Nephron progenitor cell (in vitro differentiated cells): ENCODE data around the gene ALDH1L2.
A peak's percentile ranks its signal among the peaks of the same experiment; 100 is the strongest.

Experiments used
- DNase-seq: peaks from one replicate; pipeline ENCODE4 v3.0.0; 2021
- H3K27ac Mint-ChIP-seq: 2 replicates; pipeline ENCODE4 v1.8.0; 2021; ENCODE audit warnings: mild to moderate bottlenecking, moderate library complexity, mixed read lengths
- H3K27me3 Mint-ChIP-seq: 2 replicates; pipeline ENCODE4 v1.8.0; 2021; ENCODE audit warnings: mild to moderate bottlenecking, low read depth, mixed read lengths; ENCODE audit not compliant: poor library complexity
- H3K36me3 Mint-ChIP-seq: 2 replicates; pipeline ENCODE4 v1.8.0; 2021; ENCODE audit warnings: low read depth, mixed read lengths
- H3K4me1 Mint-ChIP-seq: 2 replicates; pipeline ENCODE4 v1.8.0; 2021; ENCODE audit warnings: mixed read lengths
- H3K4me3 Mint-ChIP-seq: 2 replicates; pipeline ENCODE4 v1.8.0; 2021; ENCODE audit warnings: mild to moderate bottlenecking, moderate library complexity, mixed read lengths
- H3K9me3 Mint-ChIP-seq: 2 replicates; pipeline ENCODE4 v1.8.0; 2021; ENCODE audit warnings: mild to moderate bottlenecking, moderate library complexity, mixed read lengths
- TF ChIP-seq, protein P1 (sequence below): fragments of 200-600 bp; sonication (generic); IDR thresholded peaks from 2 replicates; pipeline ENCODE4 v1.5.0; 2021; ENCODE audit warnings: antibody characterized with exemption

Gene ALDH1L2

DNA sequence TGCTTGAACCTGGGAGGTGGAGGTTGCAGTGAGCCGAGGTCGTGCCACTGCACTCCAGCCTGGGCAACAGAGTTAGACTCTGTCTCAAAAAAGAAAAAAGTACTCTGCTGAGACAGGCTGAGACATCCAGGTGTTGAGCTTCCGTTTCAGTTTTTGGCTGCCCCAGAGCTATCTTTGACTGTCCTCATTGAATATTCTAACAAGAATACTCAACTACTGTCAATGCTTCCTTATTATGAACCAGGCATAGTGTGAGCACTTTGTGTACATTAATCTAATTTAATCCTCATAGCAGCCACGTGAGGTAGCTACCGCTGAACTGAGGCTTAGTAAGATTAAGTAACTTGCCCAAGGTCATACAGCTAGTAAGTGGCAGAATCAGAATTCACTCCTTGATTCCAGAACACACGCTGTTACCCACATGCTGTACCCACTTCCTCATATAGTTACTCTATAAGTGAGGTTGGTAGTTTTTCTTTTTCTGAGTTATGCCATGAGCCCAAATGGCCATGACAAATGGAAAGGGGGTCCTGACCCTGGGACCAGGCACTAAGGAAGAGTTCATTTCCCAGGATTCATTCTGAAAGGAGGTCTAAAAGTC, 11.3 kb downstream of the ALDH1L2 start:
- Mint-ChIP-seq H3K27me3 (no peaks in the 10 kb centered on the region), H3K36me3 (no peaks in the 10 kb centered on the region), H3K4me3 (no peak overlapping the region), H3K4me1 (no peaks in the 10 kb centered on the region), H3K27ac (peak overlapping the region; percentile 39), H3K9me3 (no peaks in the 10 kb centered on the region)
- TF ChIP-seq, protein P1, sequence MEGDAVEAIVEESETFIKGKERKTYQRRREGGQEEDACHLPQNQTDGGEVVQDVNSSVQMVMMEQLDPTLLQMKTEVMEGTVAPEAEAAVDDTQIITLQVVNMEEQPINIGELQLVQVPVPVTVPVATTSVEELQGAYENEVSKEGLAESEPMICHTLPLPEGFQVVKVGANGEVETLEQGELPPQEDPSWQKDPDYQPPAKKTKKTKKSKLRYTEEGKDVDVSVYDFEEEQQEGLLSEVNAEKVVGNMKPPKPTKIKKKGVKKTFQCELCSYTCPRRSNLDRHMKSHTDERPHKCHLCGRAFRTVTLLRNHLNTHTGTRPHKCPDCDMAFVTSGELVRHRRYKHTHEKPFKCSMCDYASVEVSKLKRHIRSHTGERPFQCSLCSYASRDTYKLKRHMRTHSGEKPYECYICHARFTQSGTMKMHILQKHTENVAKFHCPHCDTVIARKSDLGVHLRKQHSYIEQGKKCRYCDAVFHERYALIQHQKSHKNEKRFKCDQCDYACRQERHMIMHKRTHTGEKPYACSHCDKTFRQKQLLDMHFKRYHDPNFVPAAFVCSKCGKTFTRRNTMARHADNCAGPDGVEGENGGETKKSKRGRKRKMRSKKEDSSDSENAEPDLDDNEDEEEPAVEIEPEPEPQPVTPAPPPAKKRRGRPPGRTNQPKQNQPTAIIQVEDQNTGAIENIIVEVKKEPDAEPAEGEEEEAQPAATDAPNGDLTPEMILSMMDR, result no peak
- no peak for DNase-seq

DNA sequence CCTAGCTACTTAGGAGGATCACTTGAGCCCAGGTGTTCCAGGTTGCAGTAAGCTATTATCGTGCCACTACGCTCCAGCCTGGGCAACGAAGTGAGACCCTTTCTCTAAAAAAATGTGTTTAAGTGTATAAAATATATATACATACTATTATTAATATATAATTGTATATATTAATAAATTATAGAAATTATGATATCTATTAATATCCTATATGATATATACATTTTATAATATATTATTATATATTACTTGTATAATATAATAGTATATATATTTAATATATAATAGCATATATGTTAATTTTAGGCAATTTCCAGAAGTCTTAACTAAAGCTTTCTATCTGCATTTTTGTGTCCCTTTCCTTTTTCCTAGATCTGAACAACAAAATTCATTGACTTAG, 12.3 kb downstream of the ALDH1L2 start:
- Mint-ChIP-seq H3K9me3 (no peaks in the 10 kb centered on the region), H3K4me1 (peaks cover 9% of the 10 kb centered on the region), H3K27ac (no peak overlapping the region), H3K36me3 (no peaks in the 10 kb centered on the region), H3K4me3 (no peak overlapping the region), H3K27me3 (no peaks in the 10 kb centered on the region)
- DNase-seq, result no peak
- TF ChIP-seq, protein P1, result no peak

DNA sequence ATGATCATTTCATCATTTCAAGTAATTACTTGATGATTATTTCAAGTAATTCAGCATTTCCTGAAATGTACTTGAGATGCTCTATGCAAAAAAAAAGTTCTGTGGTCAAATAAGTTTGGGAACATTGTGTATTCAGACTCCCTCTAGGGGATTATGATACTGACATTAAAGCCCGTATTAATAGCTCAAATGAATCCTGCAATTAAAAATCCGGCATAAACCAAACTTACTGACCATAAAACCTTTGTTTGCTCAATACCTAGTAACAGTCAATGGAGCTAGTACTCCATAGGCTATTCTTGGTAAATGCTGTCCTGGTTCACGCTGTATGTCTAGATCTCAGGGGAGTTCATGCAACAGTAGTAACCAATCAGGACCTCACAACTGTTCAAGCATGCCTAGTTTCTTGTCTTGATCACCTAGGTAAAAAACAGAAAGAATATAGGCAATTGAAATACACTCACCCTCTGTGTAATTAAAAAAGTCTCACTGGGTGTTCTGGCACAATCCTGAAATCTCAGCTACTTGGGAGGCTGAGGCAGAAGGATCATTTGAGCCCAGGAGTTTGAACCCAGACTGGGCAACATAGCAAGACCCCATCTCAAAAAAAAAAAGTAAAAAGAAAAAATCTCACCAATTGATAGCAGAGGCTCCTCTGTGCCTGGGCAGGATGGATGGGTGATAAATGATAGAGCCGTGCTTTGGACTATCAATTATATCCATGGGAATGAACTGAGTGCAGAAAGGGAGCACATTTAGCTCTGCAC, 14.1 kb downstream of the ALDH1L2 start:
- Mint-ChIP-seq H3K27ac (no peak overlapping the region), H3K27me3 (no peaks in the 10 kb centered on the region), H3K4me3 (no peak overlapping the region), H3K9me3 (no peaks in the 10 kb centered on the region), H3K4me1 (peaks cover 26% of the 10 kb centered on the region), H3K36me3 (no peaks in the 10 kb centered on the region)
- no peak for DNase-seq
- TF ChIP-seq, protein P1, result no peak

DNA sequence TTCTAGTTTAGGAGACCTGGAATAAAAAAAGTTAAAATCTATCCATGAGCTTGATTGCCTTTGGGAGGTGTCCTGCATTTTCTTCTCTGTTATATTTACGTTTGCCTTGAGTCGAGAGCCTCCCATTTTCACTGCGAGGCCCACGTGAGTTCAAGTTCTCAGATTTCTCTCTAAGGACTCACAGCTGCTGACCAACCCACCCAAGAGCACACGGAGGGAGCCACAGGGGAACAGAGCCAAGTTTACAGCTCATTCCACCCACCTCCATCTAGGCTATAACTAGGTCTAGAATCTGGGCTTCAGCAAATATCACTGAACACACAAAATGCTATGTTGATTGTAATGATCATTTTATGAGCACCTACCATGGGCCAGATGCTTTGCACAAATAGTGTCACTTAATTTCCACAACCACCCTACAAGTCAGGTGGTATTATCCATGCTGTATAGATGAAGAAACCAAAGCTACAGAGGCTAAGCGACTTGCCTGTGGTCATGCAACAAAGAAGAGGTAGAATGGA, 16.7 kb downstream of the ALDH1L2 start:
- H3K27me3 Mint-ChIP-seq, result no peaks in the 10 kb centered on the region
- no peaks in the 10 kb centered on the region for H3K36me3 Mint-ChIP-seq
- H3K27ac Mint-ChIP-seq, result no peak overlapping the region
- H3K4me1 Mint-ChIP-seq, result peaks cover 37% of the 10 kb centered on the region
- H3K4me3 Mint-ChIP-seq, result no peak overlapping the region
- DNase-seq, result no peak
- TF ChIP-seq, protein P1, result no peak
- H3K9me3 Mint-ChIP-seq, result no peaks in the 10 kb centered on the region

DNA sequence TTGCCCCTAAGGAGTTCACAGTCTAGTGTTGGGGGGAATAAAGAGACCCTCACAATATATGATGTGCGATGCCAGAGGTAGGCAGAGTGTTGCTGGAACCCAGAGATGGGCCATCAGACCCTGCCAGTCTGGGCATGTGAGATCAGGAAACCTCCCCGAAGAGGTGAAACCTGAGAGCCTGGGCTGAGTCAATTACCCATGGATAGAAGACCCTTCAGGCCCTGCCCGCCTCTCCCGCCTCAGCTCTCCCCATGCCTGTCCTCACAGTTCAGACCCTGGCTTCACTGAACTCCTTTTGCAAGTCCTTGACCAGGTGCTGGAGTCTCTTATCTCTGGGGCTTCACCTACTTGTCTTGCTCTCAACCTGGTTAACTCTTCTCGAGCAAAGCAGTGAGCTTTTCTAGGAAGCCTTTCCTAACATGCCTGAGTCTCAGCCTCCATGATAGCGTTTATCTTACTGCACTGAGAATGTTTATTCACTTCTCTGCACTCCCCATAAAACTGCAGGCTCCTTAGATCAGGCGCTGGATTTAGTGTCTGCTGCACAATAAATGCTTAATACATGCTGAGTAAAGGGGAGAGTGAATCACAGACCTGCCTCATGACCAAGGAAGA, 19.6 kb downstream of the ALDH1L2 start:
- peaks cover 43% of the 10 kb centered on the region for H3K4me1 Mint-ChIP-seq
- H3K9me3 Mint-ChIP-seq, result no peaks in the 10 kb centered on the region
- H3K36me3 Mint-ChIP-seq, result no peaks in the 10 kb centered on the region
- TF ChIP-seq, protein P1, result no peak
- peak overlapping the region; percentile 96 for H3K27ac Mint-ChIP-seq
- no peaks in the 10 kb centered on the region for H3K27me3 Mint-ChIP-seq
- DNase-seq, result peak; percentile 36
- no peak overlapping the region for H3K4me3 Mint-ChIP-seq
